Muscle layer of colon (tissue), 2 donors: ENCODE data around the gene TNNI3K.

Source experiments
- H3K27ac ChIP-seq: one replicate; pipeline ENCODE4 v1.7.0; 2013; ENCODE audit warnings: low read depth, mild to moderate bottlenecking, low read length, moderate library complexity
- H3K27me3 ChIP-seq, 2 donors: one replicate each; pipeline ENCODE4 v1.7.0; 2013; ENCODE audit warnings: low read length in 2 of 2, mild to moderate bottlenecking in 2 of 2; ENCODE audit not compliant: insufficient read depth in 2 of 2, control insufficient read depth in 1 of 2
- H3K36me3 ChIP-seq: one replicate; pipeline ENCODE4 v1.7.0; 2013; ENCODE audit warnings: mild to moderate bottlenecking, low read length; ENCODE audit not compliant: insufficient read depth
- H3K4me1 ChIP-seq: one replicate; pipeline ENCODE4 v1.7.0; 2013; ENCODE audit warnings: mild to moderate bottlenecking, low read length; ENCODE audit not compliant: insufficient read depth
- H3K4me3 ChIP-seq, 2 donors: one replicate each; pipeline ENCODE4 v1.7.0; 2013; ENCODE audit warnings: low read length in 2 of 2, low read depth in 1 of 2, mild to moderate bottlenecking in 1 of 2, moderate library complexity in 1 of 2
- H3K9ac ChIP-seq: one replicate; pipeline ENCODE4 v1.7.0; 2013; ENCODE audit warnings: low read length
- H3K9me3 ChIP-seq: one replicate; pipeline ENCODE4 v1.7.0; 2013; ENCODE audit warnings: mild to moderate bottlenecking, low read length
- donor health status: abdominal sarcoma.
- donor health status: Adenocarcinoma of cecum.

Gene TNNI3K

GRCh38 chr1:74478979-74479378, 243.8 kb downstream of the TNNI3K start:
- H3K36me3 ChIP-seq: no peaks in the 10 kb centered on the region
- H3K9ac ChIP-seq: no peak overlapping the region
- no peaks in the 10 kb centered on the region for H3K27me3 ChIP-seq
- H3K9me3 ChIP-seq: no peaks in the 10 kb centered on the region
- no peaks in the 10 kb centered on the region for H3K4me1 ChIP-seq
- H3K4me3 ChIP-seq: no peak overlapping the region
- no peak overlapping the region for H3K27ac ChIP-seq

- Histone ChIP-seq H3K9me3 (no peaks in the 10 kb centered on the region), H3K4me1 (no peaks in the 10 kb centered on the region), H3K27ac (no peak overlapping the region), H3K4me3 (no peak overlapping the region), H3K27me3 (no peaks in the 10 kb centered on the region), H3K36me3 (no peaks in the 10 kb centered on the region), H3K9ac (no peak overlapping the region)
Measured at GRCh38 chr1:74480068-74480467, 244.9 kb downstream of the TNNI3K start.

GRCh38 chr1:74481607-74482006, 246.4 kb downstream of the TNNI3K start:
- Histone ChIP-seq H3K36me3 (no peaks in the 10 kb centered on the region), H3K27ac (no peak overlapping the region), H3K4me1 (no peaks in the 10 kb centered on the region), H3K9ac (no peak overlapping the region), H3K9me3 (no peaks in the 10 kb centered on the region), H3K27me3 (no peaks in the 10 kb centered on the region), H3K4me3 (no peak overlapping the region)

- Histone ChIP-seq H3K27ac (no peak overlapping the region), H3K36me3 (no peaks in the 10 kb centered on the region), H3K9ac (no peak overlapping the region), H3K9me3 (no peaks in the 10 kb centered on the region), H3K4me3 (no peak overlapping the region), H3K27me3 (no peaks in the 10 kb centered on the region), H3K4me1 (no peaks in the 10 kb centered on the region)
Measured at GRCh38 chr1:74485622-74486021, 250.4 kb downstream of the TNNI3K start.

GRCh38 chr1:74486036-74486435, 250.8 kb downstream of the TNNI3K start:
- Histone ChIP-seq H3K9ac (no peak overlapping the region), H3K36me3 (no peaks in the 10 kb centered on the region), H3K9me3 (no peaks in the 10 kb centered on the region), H3K4me3 (no peak overlapping the region), H3K4me1 (no peaks in the 10 kb centered on the region), H3K27ac (no peak overlapping the region), H3K27me3 (no peaks in the 10 kb centered on the region)

GRCh38 chr1:74496669-74497068, 261.5 kb downstream of the TNNI3K start:
- Histone ChIP-seq H3K9me3 (no peaks in the 10 kb centered on the region), H3K27ac (no peak overlapping the region), H3K27me3 (no peaks in the 10 kb centered on the region), H3K4me1 (no peaks in the 10 kb centered on the region), H3K4me3 (no peak overlapping the region), H3K36me3 (no peaks in the 10 kb centered on the region), H3K9ac (no peak overlapping the region)

- Histone ChIP-seq H3K36me3 (no peaks in the 10 kb centered on the region), H3K4me1 (no peaks in the 10 kb centered on the region)
Measured at GRCh38 chr1:74498901-74499300, 263.7 kb downstream of the TNNI3K start.

GRCh38 chr1:74502432-74502831, 267.2 kb downstream of the TNNI3K start:
- Histone ChIP-seq H3K27ac (no peak overlapping the region), H3K36me3 (no peaks in the 10 kb centered on the region), H3K4me3 (no peak overlapping the region), H3K9ac (no peak overlapping the region), H3K27me3 (no peaks in the 10 kb centered on the region), H3K9me3 (no peaks in the 10 kb centered on the region), H3K4me1 (no peaks in the 10 kb centered on the region)

More at GRCh38 chr1:74498901-74499300, 263.7 kb downstream of the TNNI3K start:
- no peak overlapping the region for H3K9ac ChIP-seq
- H3K4me3 ChIP-seq: no peak overlapping the region
- no peaks in the 10 kb centered on the region for H3K9me3 ChIP-seq
- no peaks in the 10 kb centered on the region for H3K27me3 ChIP-seq
- H3K27ac ChIP-seq: no peak overlapping the region

GRCh38 chr1:74502858-74503257, 267.7 kb downstream of the TNNI3K start:
- no peaks in the 10 kb centered on the region for H3K9me3 ChIP-seq
- no peak overlapping the region for H3K9ac ChIP-seq
- H3K4me3 ChIP-seq: no peak overlapping the region
- no peak overlapping the region for H3K27ac ChIP-seq
- H3K36me3 ChIP-seq: no peaks in the 10 kb centered on the region
- H3K4me1 ChIP-seq: no peaks in the 10 kb centered on the region
- H3K27me3 ChIP-seq: no peaks in the 10 kb centered on the region

GRCh38 chr1:74504125-74504932, 269.1 kb downstream of the TNNI3K start:
- Histone ChIP-seq H3K4me3 (no peak overlapping the region), H3K4me1 (no peaks in the 10 kb centered on the region), H3K27ac (no peak overlapping the region), H3K9me3 (no peaks in the 10 kb centered on the region), H3K27me3 (no peaks in the 10 kb centered on the region), H3K9ac (no peak overlapping the region), H3K36me3 (no peaks in the 10 kb centered on the region)

- Histone ChIP-seq H3K9me3 (no peaks in the 10 kb centered on the region), H3K27ac (no peak overlapping the region), H3K4me3 (no peak overlapping the region)
Measured at GRCh38 chr1:74504933-74505512, 269.8 kb downstream of the TNNI3K start.

More at GRCh38 chr1:74504933-74505512, 269.8 kb downstream of the TNNI3K start:
- H3K36me3 ChIP-seq: no peaks in the 10 kb centered on the region
- no peak overlapping the region for H3K9ac ChIP-seq
- no peaks in the 10 kb centered on the region for H3K27me3 ChIP-seq
- no peaks in the 10 kb centered on the region for H3K4me1 ChIP-seq
